HEK293T (cell line): ENCODE measurements around the gene TAF5L.

Source experiments
- BHLHE40 ChIP-seq: fragments of 450-650 bp; IDR thresholded peaks from 2 replicates; pipeline ENCODE4 v1.6.1; 2016; ENCODE audit warnings: mild to moderate bottlenecking, moderate library complexity, borderline replicate concordance
- ELF4 ChIP-seq: fragments of 450-650 bp; IDR thresholded peaks from 2 replicates; pipeline ENCODE4 v1.6.1; 2017; ENCODE audit warnings: antibody characterized with exemption
- FOXA1 ChIP-seq: fragments of 450-650 bp; IDR thresholded peaks from 2 replicates; pipeline ENCODE4 v1.6.1; 2016; ENCODE audit warnings: mild to moderate bottlenecking
- LEF1 ChIP-seq: fragments of 450-650 bp; IDR thresholded peaks from 2 replicates; pipeline ENCODE4 v1.6.1; 2017; ENCODE audit warnings: mild to moderate bottlenecking, borderline replicate concordance
- NFRKB ChIP-seq: fragments of 450-650 bp; IDR thresholded peaks from 2 replicates; pipeline ENCODE4 v1.6.1; 2016; ENCODE audit warnings: mild to moderate bottlenecking, moderate library complexity
- SUZ12 ChIP-seq: fragments of 450-650 bp; IDR thresholded peaks from 2 replicates; pipeline ENCODE4 v1.6.1; 2016; ENCODE audit warnings: mild to moderate bottlenecking

DNA sequence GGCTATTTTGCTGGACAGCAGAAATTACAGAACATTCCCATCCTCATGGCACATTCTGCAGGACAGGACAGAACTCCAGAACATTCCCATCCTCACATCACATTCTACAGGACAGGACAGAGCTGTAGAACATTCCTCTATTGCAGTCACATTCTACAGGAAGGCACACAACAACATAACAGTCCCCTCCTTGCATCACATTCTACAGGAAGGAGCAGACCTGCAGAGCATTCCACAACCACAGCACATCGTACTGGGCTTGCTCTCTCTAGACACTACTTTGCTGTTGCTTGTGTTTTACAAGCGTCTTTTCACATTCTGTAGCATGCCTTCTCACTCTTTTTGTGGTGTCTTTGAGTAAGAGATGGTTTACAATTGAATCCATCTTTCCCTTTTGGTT, 40.6 kb downstream of the TAF5L start:
- TF ChIP-seq SUZ12 (no peak), FOXA1 (no peak), LEF1 (no peak), ELF4 (no peak), BHLHE40 (no peak), NFRKB (no peak)
